Measurements from ENCODE around the gene CRYBA2. TPM values are rescaled to one million over a fixed set of nuclear protein-coding genes. Genes with fewer than 3 reads are reported as not detected.

Gene CRYBA2
- total and polyA plus RNA-seq, 7 donors = 1.4 to 10.8 (median 5.5) TPM; not detected in 4

DNA sequence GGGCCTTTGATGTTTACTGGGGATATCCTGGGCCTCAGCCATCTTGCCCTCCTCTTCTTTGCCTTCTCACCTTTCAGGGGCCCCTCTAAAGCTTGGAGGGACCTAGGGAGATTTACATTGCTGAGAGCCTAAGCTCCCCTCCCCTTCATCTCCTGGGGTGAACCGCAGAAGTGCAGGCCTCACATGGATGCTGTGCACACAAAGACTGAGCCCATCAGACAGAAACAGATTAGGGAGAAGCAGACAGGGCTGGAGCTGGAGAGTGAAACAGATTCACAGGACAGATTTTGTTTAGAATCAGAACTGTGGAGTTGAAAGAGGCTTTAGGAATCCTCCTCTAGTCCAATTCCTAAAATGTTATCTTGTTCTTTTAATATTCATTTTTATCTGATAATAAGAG, 37.2 kb downstream of the CRYBA2 start:
- no peaks in the 10 kb centered on the region for H3K9me3 ChIP-seq
- H3K4me1 ChIP-seq = peaks cover 0 to 21% (median 19%) of the 10 kb centered on the region in 4 donors
- peaks cover 24 to 68% (median 29%) of the 10 kb centered on the region in 3 donors for H3K27me3 ChIP-seq
- intact Hi-C loops (cut with DNase I) = no loop called here
- H3K4me3 ChIP-seq = no peak overlapping the region
- no peaks in the 10 kb centered on the region for H3K36me3 ChIP-seq
- no peak overlapping the region for H3K27ac ChIP-seq
- DNase-seq = no peak
- WGBS, 2 donors = 47 to 56% methylated on average over 1 of the region's 1 CpG
- TF ChIP-seq EP300 (IDR thresholded peaks at IDR 0.05) (no peak), POLR2A (IDR thresholded peaks at IDR 0.05) (no peak), POLR2AphosphoS5 (IDR thresholded peaks at IDR 0.05) (no peak)
- TF ChIP-seq, protein P1, sequence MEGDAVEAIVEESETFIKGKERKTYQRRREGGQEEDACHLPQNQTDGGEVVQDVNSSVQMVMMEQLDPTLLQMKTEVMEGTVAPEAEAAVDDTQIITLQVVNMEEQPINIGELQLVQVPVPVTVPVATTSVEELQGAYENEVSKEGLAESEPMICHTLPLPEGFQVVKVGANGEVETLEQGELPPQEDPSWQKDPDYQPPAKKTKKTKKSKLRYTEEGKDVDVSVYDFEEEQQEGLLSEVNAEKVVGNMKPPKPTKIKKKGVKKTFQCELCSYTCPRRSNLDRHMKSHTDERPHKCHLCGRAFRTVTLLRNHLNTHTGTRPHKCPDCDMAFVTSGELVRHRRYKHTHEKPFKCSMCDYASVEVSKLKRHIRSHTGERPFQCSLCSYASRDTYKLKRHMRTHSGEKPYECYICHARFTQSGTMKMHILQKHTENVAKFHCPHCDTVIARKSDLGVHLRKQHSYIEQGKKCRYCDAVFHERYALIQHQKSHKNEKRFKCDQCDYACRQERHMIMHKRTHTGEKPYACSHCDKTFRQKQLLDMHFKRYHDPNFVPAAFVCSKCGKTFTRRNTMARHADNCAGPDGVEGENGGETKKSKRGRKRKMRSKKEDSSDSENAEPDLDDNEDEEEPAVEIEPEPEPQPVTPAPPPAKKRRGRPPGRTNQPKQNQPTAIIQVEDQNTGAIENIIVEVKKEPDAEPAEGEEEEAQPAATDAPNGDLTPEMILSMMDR (IDR thresholded peaks at IDR 0.05) = no peak

DNA sequence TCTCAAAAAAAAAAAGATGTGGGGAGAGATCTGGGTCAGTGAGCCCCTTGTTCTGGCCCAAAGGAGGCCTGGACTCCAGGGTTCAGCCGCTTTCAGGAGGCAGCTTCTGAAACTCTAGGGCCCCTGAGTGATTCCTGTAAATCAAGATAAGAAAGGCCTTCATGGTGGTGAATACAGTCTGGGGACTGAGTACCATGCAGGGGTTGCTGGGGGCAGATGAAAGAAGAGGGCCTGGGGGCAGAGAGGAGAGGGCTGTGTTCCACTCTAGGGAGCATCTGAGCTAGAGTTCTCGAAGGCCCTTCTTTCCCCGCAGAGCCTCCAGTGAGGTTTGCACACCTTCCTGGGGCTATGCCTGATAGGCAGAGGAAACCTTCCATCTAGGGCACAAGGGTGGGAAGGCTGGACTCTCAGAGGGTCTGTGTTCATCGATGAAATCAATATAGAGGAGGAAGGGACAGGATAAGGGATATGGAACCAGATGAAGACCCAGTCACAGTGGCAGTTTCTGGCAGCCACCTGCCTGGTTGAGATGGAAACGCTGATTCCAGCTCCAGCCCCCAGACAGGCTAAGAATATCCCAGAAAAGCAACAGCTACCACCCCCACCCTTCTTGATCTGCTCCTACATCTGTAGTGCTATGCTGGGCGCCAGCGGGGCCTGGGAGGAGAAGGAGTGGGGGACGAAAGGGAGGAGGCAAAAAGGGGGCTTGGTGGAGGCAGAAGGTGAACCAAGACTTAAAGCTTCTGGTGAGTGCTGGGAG, 38.5 kb downstream of the CRYBA2 start:
- no peak for DNase-seq
- Histone ChIP-seq H3K4me3 (no peak overlapping the region), H3K27me3 (peaks cover 11 to 55% (median 16%) of the 10 kb centered on the region in 3 donors), H3K36me3 (no peaks in the 10 kb centered on the region), H3K9me3 (no peaks in the 10 kb centered on the region), H3K27ac (no peak overlapping the region), H3K4me1 (peaks cover 0 to 8% (median 7%) of the 10 kb centered on the region in 4 donors)
- TF ChIP-seq POLR2A (IDR thresholded peaks at IDR 0.05) = no peak
- TF ChIP-seq POLR2AphosphoS5 (IDR thresholded peaks at IDR 0.05) = no peak
- TF ChIP-seq, protein P1 (IDR thresholded peaks at IDR 0.05) = no peak
- intact Hi-C loops (cut with DNase I) = no loop called here
- WGBS, 2 donors = 83 to 87% methylated on average over 8 of the region's 8 CpGs

DNA sequence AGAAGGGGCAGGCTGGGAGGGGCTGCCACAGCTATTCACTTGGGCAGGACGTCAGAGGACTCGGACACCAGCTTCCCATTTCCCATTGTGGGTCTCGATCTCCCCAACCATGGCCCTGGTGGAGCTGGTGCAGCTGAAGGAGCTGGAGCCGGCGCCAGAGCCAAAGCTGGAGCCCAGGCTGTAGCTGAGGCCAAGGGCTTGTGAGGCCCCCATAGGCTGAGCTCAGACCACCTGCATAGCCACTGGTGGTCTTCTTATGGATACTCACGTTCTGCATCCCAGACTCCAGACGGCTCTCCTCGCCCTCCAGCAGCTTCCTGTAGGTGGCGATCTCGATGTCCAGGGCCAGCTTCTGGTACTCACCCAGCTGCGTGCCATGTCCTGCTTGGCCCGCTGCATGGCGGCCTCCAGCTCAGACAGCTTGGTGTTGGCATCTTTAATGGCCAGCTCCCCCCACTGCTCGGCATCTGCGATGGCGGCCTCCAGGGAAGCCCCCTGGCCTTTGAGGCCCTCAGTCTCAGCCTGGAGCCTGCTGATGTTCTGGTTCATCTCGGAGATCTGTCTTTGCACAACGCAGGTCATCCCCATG, 39.8 kb downstream of the CRYBA2 start:
- H3K9me3 ChIP-seq = no peaks in the 10 kb centered on the region
- no peak for TF ChIP-seq EP300 (IDR thresholded peaks at IDR 0.05)
- no peak for TF ChIP-seq POLR2A (IDR thresholded peaks at IDR 0.05)
- TF ChIP-seq, protein P1 (IDR thresholded peaks at IDR 0.05) = no peak
- no peak for TF ChIP-seq POLR2AphosphoS5 (IDR thresholded peaks at IDR 0.05)

DNA sequence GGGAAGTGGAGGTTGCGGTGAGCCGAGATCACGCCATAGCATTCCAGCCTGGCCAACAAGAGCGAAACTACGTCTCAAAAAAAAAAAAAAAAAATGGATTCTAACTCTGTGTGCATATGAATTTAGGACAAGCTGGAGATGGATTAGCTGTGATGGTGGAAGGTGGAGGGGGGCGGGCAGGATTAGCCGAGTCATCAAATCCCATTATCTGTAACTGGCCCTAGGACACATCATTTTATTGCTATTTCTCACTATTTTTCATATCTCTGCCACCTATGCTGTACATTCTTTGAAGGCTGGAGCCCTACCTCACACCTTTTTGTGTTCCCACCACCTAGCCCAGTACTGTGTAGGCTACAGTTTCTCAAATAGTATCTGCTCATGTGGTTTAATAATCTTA, 41.1 kb downstream of the CRYBA2 start:
- TF ChIP-seq POLR2A (IDR thresholded peaks at IDR 0.05) (no peak), EP300 (IDR thresholded peaks at IDR 0.05) (no peak), POLR2AphosphoS5 (IDR thresholded peaks at IDR 0.05) (no peak)
- TF ChIP-seq, protein P1 (IDR thresholded peaks at IDR 0.05) = no peak
- no peaks in the 10 kb centered on the region for H3K4me1 ChIP-seq
- no peak overlapping the region for H3K27ac ChIP-seq
- intact Hi-C loops (cut with DNase I) = no loop called here
- WGBS, 2 donors = 89 to 98% methylated on average over 7 of the region's 7 CpGs
- no peak for DNase-seq
- H3K4me3 ChIP-seq = no peak overlapping the region
- H3K27me3 ChIP-seq = peaks cover 0 to 50% (median 0%) of the 10 kb centered on the region in 3 donors
- H3K36me3 ChIP-seq = no peaks in the 10 kb centered on the region
- H3K9me3 ChIP-seq = no peaks in the 10 kb centered on the region

More for the DNA sequence above, 39.8 kb downstream of the CRYBA2 start:
- Histone ChIP-seq H3K36me3 (no peaks in the 10 kb centered on the region), H3K4me3 (no peak overlapping the region), H3K4me1 (no peaks in the 10 kb centered on the region), H3K27me3 (peaks cover 0 to 52% (median 4%) of the 10 kb centered on the region in 3 donors), H3K27ac (no peak overlapping the region)
- intact Hi-C loops (cut with DNase I) = no loop called here
- DNase-seq = no peak
- 68 to 70% methylated on average over 18 of the region's 18 CpGs for WGBS, 2 donors
